Activated CD4-positive, alpha-beta T cell treated with anti-CD3 and anti-CD28 coated beads, Interleukin-2, amount 10 ng/mL, durations not matched to agents 24 days and 14 days (primary cell): Measurements from ENCODE around the gene GMDS. TPM values are rescaled to one million over a fixed set of nuclear protein-coding genes. Genes with fewer than 3 reads are reported as not detected.

Experiments
- DNase-seq: peaks from one replicate; pipeline ENCODE4 v3.0.0; 2022
- H3K27ac Mint-ChIP-seq: one replicate; pipeline ENCODE4 v1.8.0; 2022; ENCODE audit warnings: mild to moderate bottlenecking, mixed read lengths
- H3K27me3 Mint-ChIP-seq: one replicate; pipeline ENCODE4 v1.8.0; 2022; ENCODE audit warnings: mixed read lengths
- H3K36me3 Mint-ChIP-seq: one replicate; pipeline ENCODE4 v1.8.0; 2022; ENCODE audit warnings: low read depth, mild to moderate bottlenecking, mixed read lengths
- H3K4me1 Mint-ChIP-seq: one replicate; pipeline ENCODE4 v1.8.0; 2021; ENCODE audit warnings: mixed read lengths
- H3K4me3 Mint-ChIP-seq: one replicate; pipeline ENCODE4 v1.8.0; 2022; ENCODE audit warnings: mild to moderate bottlenecking, moderate library complexity, mixed read lengths
- H3K9me3 Mint-ChIP-seq: one replicate; pipeline ENCODE4 v1.8.0; 2021; ENCODE audit warnings: mixed read lengths
- intact Hi-C: fragments of 100-400 bp; cut with micrococcal nuclease; formaldehyde crosslinking; loops from one replicate; pipeline ENCODE4 v1.15.1; 2023
- total RNA-seq: library from RNA; stranded (reverse); gene quantifications from 2 replicates; pipeline ENCODE4 v1.2.3, GENCODE V29; 2022

The GMDS gene
- total RNA-seq, 1 donor from 2014 or later = 47.4 TPM

DNA sequence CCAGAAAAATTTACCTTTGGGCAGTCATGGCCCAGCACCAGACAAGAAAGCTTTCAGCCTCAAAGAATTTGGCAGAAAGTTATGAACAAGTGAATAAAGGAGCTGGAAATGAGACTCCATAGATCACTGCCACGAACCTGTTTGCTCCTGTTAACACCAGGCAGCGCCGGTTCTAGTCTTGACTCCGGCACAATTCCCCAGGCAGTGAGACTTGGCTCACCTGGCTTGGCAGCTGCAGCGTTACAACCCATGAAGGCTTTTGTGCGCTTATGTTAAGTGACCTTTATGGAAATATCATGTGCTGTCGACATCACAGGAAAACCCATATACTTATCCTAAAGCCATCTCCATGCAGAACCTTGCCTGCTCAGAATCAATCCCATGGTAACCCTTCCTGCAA is 657.9 kb downstream of the GMDS start:
- H3K4me3 Mint-ChIP-seq = no peak overlapping the region
- H3K4me1 Mint-ChIP-seq = no peaks in the 10 kb centered on the region
- no peak for DNase-seq
- H3K27ac Mint-ChIP-seq = no peak overlapping the region
- H3K36me3 Mint-ChIP-seq = no peaks in the 10 kb centered on the region
- intact Hi-C loops = no loop called here
- H3K27me3 Mint-ChIP-seq = peaks cover 17% of the 10 kb centered on the region
- H3K9me3 Mint-ChIP-seq = no peaks in the 10 kb centered on the region

DNA sequence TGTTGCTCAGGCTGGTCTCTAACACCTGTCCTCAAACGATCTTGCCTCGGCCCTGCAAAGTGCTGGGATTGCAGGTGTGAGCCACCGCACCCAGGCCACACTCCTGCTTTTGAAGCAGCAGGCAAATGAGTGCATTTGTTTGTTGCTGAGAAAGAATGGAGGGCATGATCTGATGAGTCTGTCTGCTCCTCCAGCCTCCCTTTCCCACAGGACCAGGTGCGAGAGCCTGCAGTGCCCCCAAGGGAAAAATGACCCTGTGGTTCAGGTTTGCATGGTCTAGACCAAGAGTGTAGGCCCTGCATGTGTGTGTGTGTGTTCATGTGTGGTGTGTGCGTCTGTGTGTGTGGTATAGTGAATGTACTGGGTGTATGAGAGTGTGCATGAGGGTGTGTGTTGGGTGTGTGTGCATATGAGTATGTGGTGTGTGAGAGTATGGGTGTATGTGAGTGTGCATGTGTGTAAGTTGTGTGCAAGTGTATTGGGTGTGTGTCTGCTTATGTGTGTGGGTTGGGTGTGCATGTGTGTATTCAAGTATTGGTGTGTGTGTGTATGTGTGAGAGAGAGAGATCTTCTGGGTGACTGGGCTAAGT is 658.4 kb downstream of the GMDS start:
- no peaks in the 10 kb centered on the region for H3K36me3 Mint-ChIP-seq
- peaks cover 14% of the 10 kb centered on the region for H3K27me3 Mint-ChIP-seq
- H3K27ac Mint-ChIP-seq = no peak overlapping the region
- H3K4me1 Mint-ChIP-seq = no peaks in the 10 kb centered on the region
- H3K9me3 Mint-ChIP-seq = no peaks in the 10 kb centered on the region
- DNase-seq = no peak
- intact Hi-C loops = no loop called here
- no peak overlapping the region for H3K4me3 Mint-ChIP-seq

DNA sequence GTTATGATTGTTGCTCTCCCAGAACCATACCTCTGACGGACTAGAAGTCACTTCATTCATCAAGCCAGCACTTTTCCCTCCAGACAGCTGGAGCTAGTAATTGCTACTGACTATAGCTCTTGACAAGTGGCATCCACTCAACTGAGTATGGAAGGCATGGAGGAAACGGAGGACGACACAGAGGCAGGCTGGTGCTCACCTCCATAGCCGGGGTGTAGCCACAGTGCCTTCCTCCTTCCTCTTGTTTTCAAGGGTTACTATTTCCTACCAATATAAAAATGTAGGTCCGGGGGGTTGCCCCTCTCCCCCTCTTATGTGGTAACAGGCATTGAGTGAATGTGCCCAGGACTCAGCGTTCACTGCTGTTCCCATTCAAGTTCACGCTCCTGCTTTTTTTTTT is 659.1 kb downstream of the GMDS start:
- Mint-ChIP-seq H3K4me3 (no peak overlapping the region), H3K36me3 (no peaks in the 10 kb centered on the region), H3K4me1 (no peaks in the 10 kb centered on the region), H3K27me3 (peaks cover 14% of the 10 kb centered on the region), H3K9me3 (no peaks in the 10 kb centered on the region), H3K27ac (no peak overlapping the region)
- no peak for DNase-seq
- intact Hi-C loops = no loop called here

DNA sequence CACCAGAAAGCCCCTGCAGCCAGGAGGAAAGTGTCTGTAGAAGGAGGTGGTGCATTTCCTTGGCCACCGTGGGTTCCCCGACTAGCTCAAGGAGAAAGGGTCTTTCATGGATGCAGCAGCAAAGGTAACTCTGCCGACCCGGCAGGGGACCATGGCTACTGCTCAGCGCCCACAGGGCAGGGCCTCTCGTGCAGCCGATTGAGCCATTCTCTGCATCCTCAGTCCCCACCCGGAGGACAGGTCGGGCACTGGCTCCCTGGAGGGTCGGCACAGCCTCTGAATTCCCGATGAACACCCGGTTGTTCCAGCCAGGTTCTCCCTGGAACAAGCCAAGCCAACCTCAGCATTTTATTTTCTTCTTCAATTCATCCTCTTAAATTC is 659.7 kb downstream of the GMDS start:
- no peak overlapping the region for H3K4me3 Mint-ChIP-seq
- no peaks in the 10 kb centered on the region for H3K9me3 Mint-ChIP-seq
- intact Hi-C loops = no loop called here
- H3K4me1 Mint-ChIP-seq = no peaks in the 10 kb centered on the region
- H3K27ac Mint-ChIP-seq = no peak overlapping the region
- no peak for DNase-seq
- no peaks in the 10 kb centered on the region for H3K36me3 Mint-ChIP-seq
- peaks cover 14% of the 10 kb centered on the region for H3K27me3 Mint-ChIP-seq

GRCh38 chr6:1584996-1585668 is 660.3 kb downstream of the GMDS start:
- Mint-ChIP-seq H3K9me3 (no peaks in the 10 kb centered on the region), H3K4me3 (no peak overlapping the region), H3K27ac (no peak overlapping the region), H3K36me3 (no peaks in the 10 kb centered on the region), H3K4me1 (no peaks in the 10 kb centered on the region), H3K27me3 (peaks cover 13% of the 10 kb centered on the region)
- no peak for DNase-seq
- intact Hi-C loops = no loop called here

DNA sequence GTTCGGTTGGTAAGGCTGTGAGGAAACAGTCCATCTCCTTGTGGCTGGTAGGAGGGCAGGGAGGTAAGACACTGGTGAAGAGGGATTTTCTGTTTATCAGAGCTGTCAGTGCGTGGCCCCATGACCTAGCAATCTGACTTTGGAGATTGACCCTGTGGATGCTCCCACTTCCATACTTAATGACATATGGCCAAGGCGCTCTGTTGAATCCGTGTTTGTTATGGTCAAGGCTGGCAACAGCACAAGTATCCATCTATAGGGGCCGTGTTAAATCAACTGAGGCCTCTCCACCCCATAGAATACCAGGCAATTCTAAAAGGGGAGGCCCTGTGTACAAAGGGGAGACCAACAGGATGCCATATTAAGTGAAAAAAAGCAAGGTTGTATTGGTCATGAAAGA is 661.3 kb downstream of the GMDS start:
- DNase-seq = no peak
- intact Hi-C loops = no loop called here
- no peaks in the 10 kb centered on the region for H3K36me3 Mint-ChIP-seq
- H3K27ac Mint-ChIP-seq = no peak overlapping the region
- H3K4me1 Mint-ChIP-seq = no peaks in the 10 kb centered on the region
- no peaks in the 10 kb centered on the region for H3K9me3 Mint-ChIP-seq
- no peak overlapping the region for H3K4me3 Mint-ChIP-seq
- peaks cover 9% of the 10 kb centered on the region for H3K27me3 Mint-ChIP-seq

DNA sequence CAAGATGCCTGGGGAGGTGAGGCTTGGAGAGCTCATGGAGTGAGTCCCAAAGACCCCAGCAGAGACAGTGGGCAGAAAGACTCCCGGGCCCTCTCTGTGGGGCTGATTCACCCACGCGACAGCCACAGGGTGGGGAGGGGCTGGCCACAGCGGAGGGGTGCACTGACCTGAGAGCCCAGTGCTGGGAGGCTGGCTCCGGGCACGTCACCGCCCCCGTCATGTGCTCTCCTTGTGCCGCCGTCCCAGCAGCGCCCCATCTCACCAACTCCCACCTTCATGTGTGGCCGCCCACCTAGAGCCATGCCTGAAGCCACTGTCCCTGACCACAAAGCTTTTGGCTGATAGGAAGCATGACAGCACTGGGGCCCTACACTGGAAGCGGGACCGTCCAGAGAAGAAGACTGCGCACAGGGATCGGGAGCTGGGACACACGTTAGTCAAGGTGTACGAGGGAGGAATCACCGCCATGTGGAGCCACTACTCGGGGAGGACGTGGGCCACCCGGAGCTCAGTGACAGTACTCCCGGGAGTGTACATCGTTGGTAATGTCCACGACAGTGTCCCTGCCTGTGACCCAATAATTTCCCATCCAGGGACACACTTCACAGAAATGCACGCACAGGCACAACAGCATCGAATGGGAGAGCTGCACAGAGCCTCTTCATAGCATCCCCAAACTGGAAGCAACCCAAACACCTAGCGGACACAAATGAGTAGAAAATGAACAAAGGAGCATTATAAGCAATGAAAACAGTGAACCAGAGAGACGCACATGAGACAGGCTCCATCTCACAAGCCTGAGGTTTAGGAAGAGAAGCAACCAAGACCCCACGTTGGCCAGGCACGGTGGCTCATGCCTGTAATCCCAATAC is 664.0 kb downstream of the GMDS start:
- intact Hi-C loops = no loop called here
- no peaks in the 10 kb centered on the region for H3K9me3 Mint-ChIP-seq

DNA sequence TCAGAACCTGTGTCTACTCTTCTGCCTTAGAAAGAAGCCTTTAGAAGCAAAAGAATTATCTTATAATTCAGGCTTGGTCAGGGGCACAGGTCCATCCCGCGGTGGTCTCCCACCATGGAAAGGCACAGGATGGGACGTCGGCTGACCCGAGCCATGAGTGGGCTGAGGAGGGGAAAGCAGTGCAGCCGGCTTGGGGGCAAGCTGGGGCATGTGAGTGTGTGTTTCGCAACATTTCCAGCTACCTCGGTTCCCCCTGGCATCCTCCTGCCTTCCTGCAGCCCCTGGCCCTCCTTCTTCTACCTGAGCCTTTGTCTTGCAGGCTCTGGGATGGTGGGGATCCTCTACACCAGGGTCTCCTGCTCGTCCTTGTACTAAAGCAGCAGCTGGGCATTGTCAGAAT is 664.8 kb downstream of the GMDS start:
- DNase-seq = no peak
- no peaks in the 10 kb centered on the region for H3K36me3 Mint-ChIP-seq

More for the DNA sequence above, 664.0 kb downstream of the GMDS start:
- no peaks in the 10 kb centered on the region for H3K4me1 Mint-ChIP-seq
- peaks cover 3% of the 10 kb centered on the region for H3K27me3 Mint-ChIP-seq
- no peak for DNase-seq
- no peak overlapping the region for H3K4me3 Mint-ChIP-seq
- H3K36me3 Mint-ChIP-seq = no peaks in the 10 kb centered on the region
- no peak overlapping the region for H3K27ac Mint-ChIP-seq

GRCh38 chr6:1580109-1580508 is 665.3 kb downstream of the GMDS start:
- Mint-ChIP-seq H3K4me1 (no peaks in the 10 kb centered on the region), H3K36me3 (no peaks in the 10 kb centered on the region), H3K9me3 (no peaks in the 10 kb centered on the region), H3K27me3 (peaks cover 3% of the 10 kb centered on the region), H3K4me3 (no peak overlapping the region), H3K27ac (no peak overlapping the region)
- no peak for DNase-seq
- intact Hi-C loops = no loop called here

More for the DNA sequence above, 664.8 kb downstream of the GMDS start:
- intact Hi-C loops = no loop called here
- no peaks in the 10 kb centered on the region for H3K4me1 Mint-ChIP-seq
- no peaks in the 10 kb centered on the region for H3K9me3 Mint-ChIP-seq
- no peak overlapping the region for H3K27ac Mint-ChIP-seq
- H3K4me3 Mint-ChIP-seq = no peak overlapping the region
- H3K27me3 Mint-ChIP-seq = peaks cover 3% of the 10 kb centered on the region

DNA sequence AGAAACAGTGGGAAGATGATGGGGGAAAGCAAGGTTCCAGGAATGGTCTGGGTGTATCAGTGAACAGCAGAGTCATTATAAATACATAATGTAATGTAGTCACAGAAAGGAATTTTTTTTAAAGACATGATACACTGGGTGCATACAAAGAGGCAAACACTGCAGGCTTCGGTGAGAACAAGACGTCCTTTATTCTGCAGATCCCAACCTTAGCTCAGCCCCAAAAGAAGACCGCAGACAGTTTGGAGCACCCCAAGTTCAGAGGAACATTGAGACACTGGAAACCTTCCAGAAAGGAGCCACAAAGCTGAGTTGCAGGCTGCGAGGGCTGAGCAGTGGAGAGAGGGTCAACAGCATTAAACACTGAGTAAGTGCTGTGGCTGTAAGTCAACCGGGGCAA is 666.3 kb downstream of the GMDS start:
- no peak for DNase-seq
- Mint-ChIP-seq H3K9me3 (no peaks in the 10 kb centered on the region), H3K27ac (no peak overlapping the region), H3K27me3 (peaks cover 1% of the 10 kb centered on the region), H3K36me3 (no peaks in the 10 kb centered on the region), H3K4me1 (no peaks in the 10 kb centered on the region), H3K4me3 (no peak overlapping the region)
- intact Hi-C loops = no loop called here

- Mint-ChIP-seq H3K27ac (no peak overlapping the region), H3K4me3 (no peak overlapping the region)
Measured at GRCh38 chr6:1577896-1578745, 667.3 kb downstream of the GMDS start.

GRCh38 chr6:1577146-1577680 is 668.2 kb downstream of the GMDS start:
- Mint-ChIP-seq H3K4me3 (no peak overlapping the region), H3K36me3 (no peaks in the 10 kb centered on the region), H3K27me3 (no peaks in the 10 kb centered on the region), H3K9me3 (no peaks in the 10 kb centered on the region), H3K4me1 (no peaks in the 10 kb centered on the region), H3K27ac (no peak overlapping the region)
- DNase-seq = no peak
- intact Hi-C loops = no loop called here

More at GRCh38 chr6:1577896-1578745, 667.3 kb downstream of the GMDS start:
- Mint-ChIP-seq H3K4me1 (no peaks in the 10 kb centered on the region), H3K27me3 (no peaks in the 10 kb centered on the region), H3K9me3 (no peaks in the 10 kb centered on the region), H3K36me3 (no peaks in the 10 kb centered on the region)
- no peak for DNase-seq
- intact Hi-C loops = no loop called here

- DNase-seq = no peak
- Mint-ChIP-seq H3K9me3 (peaks cover 4% of the 10 kb centered on the region), H3K4me3 (no peak overlapping the region), H3K4me1 (no peaks in the 10 kb centered on the region), H3K27me3 (no peaks in the 10 kb centered on the region), H3K36me3 (no peaks in the 10 kb centered on the region), H3K27ac (no peak overlapping the region)
- intact Hi-C loops = no loop called here
Measured at GRCh38 chr6:1576711-1577110, 668.7 kb downstream of the GMDS start.
